B cell (primary cell): ENCODE data around the gene DENND1A.

Experiments used
- CTCF ChIP-seq: fragments of 200-600 bp; IDR thresholded peaks from one replicate; pipeline ENCODE4 v1.8.0; 2022; ENCODE audit warnings: antibody characterized with exemption, mild to moderate bottlenecking
- EZH2 ChIP-seq: IDR thresholded peaks from 2 replicates; pipeline ENCODE4 v1.6.1; 2012; ENCODE audit warnings: borderline replicate concordance, low read depth, mild to moderate bottlenecking, moderate library complexity, low read length; ENCODE audit not compliant: insufficient read depth, poor library complexity, severe bottlenecking

GRCh38 chr9:123523845-123524244 lies 406.1 kb downstream of the DENND1A start:
- TF ChIP-seq CTCF = no peak
- TF ChIP-seq EZH2 = no peak
